Activated naive CD8-positive, alpha-beta T cell treated with anti-CD3 and anti-CD28 coated beads, Interleukin-2, amount 50 U/mL, for 24 hours (primary cell): Measurements from ENCODE around the gene TRIM66.

Source experiments
- ATAC-seq: fragments of 150-1000 bp; cut with Tn5 transposase; one replicate; pipeline ENCODE4 v1.10.0; 2021
- DNase-seq: peaks from one replicate; pipeline ENCODE4 v3.0.0; 2021
- H3K27ac Mint-ChIP-seq: one replicate; pipeline ENCODE4 v1.8.0; 2021; ENCODE audit warnings: mild to moderate bottlenecking, mixed read lengths
- H3K27me3 Mint-ChIP-seq: one replicate; pipeline ENCODE4 v1.8.0; 2021; ENCODE audit warnings: mixed read lengths
- H3K36me3 Mint-ChIP-seq: one replicate; pipeline ENCODE4 v1.8.0; 2021; ENCODE audit warnings: low read depth, mixed read lengths
- H3K4me1 Mint-ChIP-seq: one replicate; pipeline ENCODE4 v1.8.0; 2021; ENCODE audit warnings: mixed read lengths
- H3K4me3 Mint-ChIP-seq: one replicate; pipeline ENCODE4 v1.8.0; 2021; ENCODE audit warnings: mild to moderate bottlenecking, moderate library complexity, mixed read lengths
- H3K9me3 Mint-ChIP-seq: one replicate; pipeline ENCODE4 v1.8.0; 2021; ENCODE audit warnings: mixed read lengths

Gene TRIM66

DNA sequence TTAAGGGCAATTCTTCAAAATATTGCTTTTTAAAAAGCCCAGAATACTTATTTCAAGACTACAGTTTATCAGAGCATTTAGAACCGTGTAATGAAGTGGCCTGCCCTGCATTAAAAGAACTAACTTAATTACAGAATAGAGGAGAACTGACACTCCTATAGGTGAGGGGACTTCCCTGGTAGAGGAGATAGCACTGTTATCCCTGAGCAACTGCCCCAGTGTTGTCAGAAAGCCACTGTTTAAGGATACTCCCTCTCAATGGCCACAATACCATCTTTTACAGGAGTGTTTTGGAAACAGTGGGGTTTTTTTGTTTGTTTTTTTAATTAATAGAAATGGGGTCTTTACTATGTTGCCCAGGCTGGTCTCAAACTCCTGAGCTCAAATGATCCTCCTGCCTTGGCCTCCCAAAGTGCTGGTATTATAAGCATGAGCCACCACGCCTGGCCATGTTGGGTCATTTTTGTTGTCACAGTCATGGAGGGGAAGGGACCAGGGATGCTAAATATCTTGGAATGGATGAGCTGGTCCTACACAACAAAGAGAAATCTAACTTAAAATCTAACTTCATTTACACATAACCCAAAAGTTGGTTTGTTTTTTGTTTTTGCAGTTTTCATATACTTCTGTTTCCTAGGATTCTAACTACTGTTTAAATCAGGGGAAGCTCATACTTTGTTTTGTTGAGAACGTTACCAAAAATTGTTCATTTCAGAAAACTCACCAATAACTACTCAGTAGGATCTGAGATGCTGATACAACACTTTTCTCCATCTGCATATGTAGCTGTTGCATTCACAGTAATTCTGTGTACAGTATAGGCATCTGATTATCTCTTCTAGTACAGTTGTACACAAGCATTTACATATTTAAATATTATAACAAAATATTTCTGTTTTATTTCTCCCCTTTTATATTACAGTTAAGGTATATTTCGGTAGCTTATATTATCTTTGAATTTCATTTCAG, 8.2 kb upstream of the TRIM66 start:
- Mint-ChIP-seq H3K9me3 (no peaks in the 10 kb centered on the region), H3K36me3 (peaks cover 71% of the 10 kb centered on the region), H3K4me1 (peaks cover 51% of the 10 kb centered on the region), H3K27ac (no peak overlapping the region), H3K4me3 (peak overlapping the region; percentile 99), H3K27me3 (no peaks in the 10 kb centered on the region)
- DNase-seq (no peak), ATAC-seq (no peak)

DNA sequence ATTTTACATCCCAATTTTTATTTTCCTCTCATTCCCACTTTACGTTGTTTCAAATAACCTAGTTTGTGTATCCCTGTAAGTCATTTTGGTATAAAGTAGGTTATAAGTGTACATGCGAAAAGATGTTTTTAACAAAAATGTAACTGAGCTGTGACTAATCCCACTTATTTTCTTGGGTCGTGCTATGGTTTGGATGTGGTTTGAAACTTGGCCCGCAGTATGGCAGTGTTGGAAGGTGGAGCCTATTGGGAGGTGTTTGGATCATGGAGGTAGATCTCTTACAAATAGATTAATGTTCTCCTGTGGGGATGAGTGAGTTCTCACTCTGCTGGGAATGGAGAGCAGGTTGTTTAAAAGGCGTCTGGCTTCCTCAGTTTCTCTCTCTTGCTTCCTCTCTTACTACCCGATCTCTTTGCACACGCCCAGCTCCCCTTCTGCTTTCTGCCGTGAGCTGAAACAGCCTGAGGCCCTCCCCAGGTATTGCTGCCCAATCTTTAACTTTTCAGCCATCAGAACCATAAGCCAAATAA, 7.3 kb upstream of the TRIM66 start:
- no peak for DNase-seq
- H3K9me3 Mint-ChIP-seq, result no peaks in the 10 kb centered on the region
- H3K4me3 Mint-ChIP-seq, result peak overlapping the region; percentile 99
- peaks cover 74% of the 10 kb centered on the region for H3K36me3 Mint-ChIP-seq
- H3K27ac Mint-ChIP-seq, result peak overlapping the region; percentile 99
- no peak for ATAC-seq
- no peaks in the 10 kb centered on the region for H3K27me3 Mint-ChIP-seq
- H3K4me1 Mint-ChIP-seq, result peaks cover 60% of the 10 kb centered on the region

DNA sequence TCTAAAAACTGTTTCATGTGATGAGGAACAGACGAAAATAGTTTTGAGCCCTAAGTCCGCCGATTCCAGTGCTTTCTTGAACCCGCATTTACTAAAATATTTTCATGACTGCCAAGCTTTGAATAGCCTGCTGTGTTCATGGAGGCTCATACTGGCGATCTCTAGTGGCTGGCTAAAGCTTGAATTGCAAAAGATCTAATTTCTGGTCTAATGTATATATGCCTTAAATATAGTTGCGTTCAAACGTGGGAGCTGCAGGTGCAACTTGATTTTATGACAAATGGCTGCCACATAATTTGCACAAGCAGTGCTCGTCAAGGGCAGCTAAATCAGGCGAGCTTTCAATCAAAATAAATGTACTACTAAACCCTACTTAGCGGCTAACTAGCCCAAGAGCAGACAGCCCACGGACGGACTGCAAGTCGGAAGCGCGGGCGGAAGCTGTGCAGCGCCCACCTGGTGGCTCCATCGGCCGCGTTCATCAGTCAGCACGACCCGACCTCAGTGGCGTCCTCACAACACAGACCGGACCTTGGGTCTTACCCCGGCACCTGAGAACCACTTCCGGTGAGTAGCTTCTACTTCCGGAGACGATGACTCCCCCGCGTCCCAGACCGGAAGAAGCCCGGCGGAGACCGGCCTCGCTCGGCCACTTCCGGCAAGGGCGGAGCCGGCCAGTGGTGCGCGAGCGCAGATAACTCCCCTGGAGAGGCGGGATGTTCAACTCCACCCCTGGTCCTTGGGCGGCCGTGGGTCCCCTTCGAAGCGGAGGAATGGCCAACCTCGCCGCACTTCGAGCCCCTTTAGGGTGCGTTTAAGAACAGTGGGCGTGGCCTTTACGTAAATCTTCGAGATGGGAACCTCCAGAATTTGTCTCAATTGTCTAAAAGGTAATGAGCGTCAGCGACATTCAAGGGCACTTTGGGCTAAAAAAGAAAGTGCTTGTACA, 6.2 kb upstream of the TRIM66 start:
- Mint-ChIP-seq H3K27ac (peak overlapping the region; percentile 99), H3K27me3 (no peaks in the 10 kb centered on the region), H3K36me3 (peaks cover 78% of the 10 kb centered on the region), H3K9me3 (no peaks in the 10 kb centered on the region), H3K4me3 (peak overlapping the region; percentile 99), H3K4me1 (peaks cover 68% of the 10 kb centered on the region)
- ATAC-seq (peak; percentile 90), DNase-seq (peak; percentile 94)

DNA sequence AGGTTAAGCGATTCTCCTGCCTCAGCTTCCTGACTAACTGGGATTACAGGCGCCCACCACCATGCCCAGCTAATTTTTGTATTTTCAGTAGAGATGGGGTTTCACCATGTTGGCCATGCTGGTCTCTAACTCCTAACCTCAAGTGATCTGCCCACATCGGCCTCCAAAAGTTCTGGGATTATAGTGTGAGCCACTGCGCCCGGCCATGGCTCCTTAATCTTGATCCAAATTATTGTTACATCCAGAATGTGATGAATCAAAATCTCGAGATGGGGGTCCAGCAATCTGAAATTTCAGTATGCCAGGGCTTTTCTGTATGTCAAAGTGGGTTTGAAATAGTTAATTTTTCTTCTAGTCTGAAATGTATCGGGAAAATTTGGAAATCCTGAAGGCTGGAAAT, 3.9 kb upstream of the TRIM66 start:
- Mint-ChIP-seq H3K9me3 (no peaks in the 10 kb centered on the region), H3K4me1 (peaks cover 74% of the 10 kb centered on the region), H3K4me3 (peak overlapping the region; percentile 99), H3K27ac (peak overlapping the region; percentile 99), H3K27me3 (no peaks in the 10 kb centered on the region), H3K36me3 (peaks cover 79% of the 10 kb centered on the region)
- no peak for DNase-seq
- no peak for ATAC-seq

DNA sequence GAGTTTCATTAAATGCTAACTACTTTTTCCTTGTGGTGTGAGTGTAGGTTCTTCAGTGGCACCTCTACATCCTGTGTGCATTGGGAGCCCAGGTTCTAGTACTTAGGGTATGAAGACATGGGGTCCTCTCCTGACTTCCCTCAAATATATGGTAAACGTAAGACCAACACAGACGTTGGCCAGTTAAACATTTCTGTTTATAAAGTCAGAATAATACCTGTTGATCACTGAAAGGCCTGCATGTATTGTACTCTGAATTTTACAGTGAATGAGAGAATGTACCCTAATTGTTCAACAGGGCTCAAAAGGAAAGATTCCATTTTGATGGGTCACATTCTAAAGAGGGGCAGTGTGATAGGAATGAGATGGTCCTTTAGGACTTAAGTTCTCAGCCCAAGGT, 3.4 kb upstream of the TRIM66 start:
- ATAC-seq, result no peak
- no peak for DNase-seq
- no peaks in the 10 kb centered on the region for H3K27me3 Mint-ChIP-seq
- peak overlapping the region; percentile 99 for H3K4me3 Mint-ChIP-seq
- H3K4me1 Mint-ChIP-seq, result peaks cover 76% of the 10 kb centered on the region
- peaks cover 77% of the 10 kb centered on the region for H3K36me3 Mint-ChIP-seq
- H3K9me3 Mint-ChIP-seq, result peaks cover 2% of the 10 kb centered on the region
- peak overlapping the region; percentile 99 for H3K27ac Mint-ChIP-seq

DNA sequence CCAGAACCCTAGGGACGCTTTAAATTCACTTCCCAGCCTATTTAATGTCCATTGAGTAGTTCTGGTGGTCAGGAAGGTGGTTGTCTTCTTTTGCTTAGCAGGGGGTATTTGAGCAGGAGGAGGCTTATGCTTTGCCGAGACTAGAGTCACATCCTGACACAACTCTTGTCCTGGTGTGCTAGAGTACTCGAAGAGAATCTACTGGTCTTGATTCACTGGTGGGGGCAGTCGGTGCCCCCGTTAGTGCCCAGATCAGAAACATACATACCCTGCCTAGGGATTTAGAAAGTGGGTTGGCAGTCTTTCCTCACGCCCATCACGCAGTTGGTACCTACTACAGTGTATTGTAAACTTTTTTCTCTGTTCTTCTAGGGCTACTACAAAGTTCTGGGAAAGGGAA, 2.8 kb upstream of the TRIM66 start:
- Mint-ChIP-seq H3K27ac (peak overlapping the region; percentile 99), H3K4me1 (peaks cover 78% of the 10 kb centered on the region), H3K36me3 (peaks cover 79% of the 10 kb centered on the region), H3K27me3 (no peaks in the 10 kb centered on the region), H3K4me3 (peak overlapping the region; percentile 99), H3K9me3 (peaks cover 5% of the 10 kb centered on the region)
- DNase-seq (no peak), ATAC-seq (no peak)

DNA sequence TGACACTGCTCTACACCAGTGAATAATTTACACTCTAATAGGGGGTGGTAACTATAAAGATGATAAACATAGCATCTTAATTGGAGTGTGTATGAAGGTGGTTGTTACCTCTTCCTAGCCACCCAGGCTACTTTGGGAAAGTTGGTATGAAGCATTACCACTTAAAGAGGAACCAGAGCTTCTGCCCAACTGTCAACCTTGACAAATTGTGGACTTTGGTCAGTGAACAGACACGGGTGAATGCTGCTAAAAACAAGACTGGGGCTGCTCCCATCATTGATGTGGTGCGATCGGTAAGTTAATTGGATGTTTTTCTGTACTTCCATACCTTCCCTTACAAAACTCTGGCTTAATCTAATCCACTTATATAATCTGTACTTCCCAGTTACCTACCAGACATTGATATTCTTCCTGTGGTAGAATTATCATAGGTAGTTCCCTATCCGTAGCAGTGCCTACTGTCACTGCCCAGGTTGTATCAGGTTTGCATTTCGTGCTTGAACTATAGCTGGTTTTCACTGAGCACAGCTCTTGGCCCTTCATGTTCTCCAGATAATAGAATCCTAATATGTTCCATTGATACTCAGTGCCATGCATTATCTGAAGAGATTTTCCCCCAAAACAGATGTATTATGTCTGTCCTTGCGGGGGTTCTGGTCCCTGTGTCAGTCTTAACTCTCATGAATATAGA, 2.3 kb upstream of the TRIM66 start:
- H3K9me3 Mint-ChIP-seq, result peaks cover 5% of the 10 kb centered on the region
- no peak for ATAC-seq
- peak overlapping the region; percentile 99 for H3K27ac Mint-ChIP-seq
- H3K36me3 Mint-ChIP-seq, result peaks cover 79% of the 10 kb centered on the region
- peaks cover 73% of the 10 kb centered on the region for H3K4me1 Mint-ChIP-seq
- peak overlapping the region; percentile 99 for H3K4me3 Mint-ChIP-seq
- H3K27me3 Mint-ChIP-seq, result no peaks in the 10 kb centered on the region
- DNase-seq, result no peak

DNA sequence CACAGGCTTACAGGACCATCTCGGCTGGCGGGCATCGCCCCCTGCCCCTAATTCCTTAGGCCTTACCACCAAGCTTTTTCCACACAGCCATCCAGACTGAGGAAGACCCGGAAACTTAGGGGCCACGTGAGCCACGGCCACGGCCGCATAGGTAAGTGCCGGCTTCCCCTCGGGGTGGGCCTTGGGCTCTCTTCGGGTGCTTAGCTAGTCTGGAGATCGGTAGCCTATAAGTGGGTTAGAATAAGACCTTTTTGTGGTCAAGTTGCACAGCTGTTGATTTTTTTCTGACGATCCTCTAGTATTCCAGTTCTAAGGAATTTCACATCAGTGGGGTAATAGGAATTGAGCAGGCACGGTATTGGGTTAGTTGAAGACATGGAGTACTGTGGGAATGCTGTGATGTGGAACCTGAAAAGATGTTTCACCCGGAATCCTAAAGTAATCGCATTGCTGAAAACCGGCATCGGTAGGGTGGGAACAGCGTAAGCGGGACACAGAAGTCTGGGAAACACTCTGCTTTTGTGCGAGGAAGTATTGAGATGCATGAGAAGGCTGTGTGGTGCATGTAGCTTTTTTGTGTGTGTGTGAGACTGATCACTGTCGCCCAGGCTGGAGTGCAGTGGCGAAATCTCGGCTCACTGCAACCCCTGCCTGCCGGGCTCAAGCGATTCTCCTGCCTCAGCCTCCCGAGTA, 796 bp upstream of the TRIM66 start:
- no peak for ATAC-seq
- peak; percentile 24 for DNase-seq
- Mint-ChIP-seq H3K4me1 (peaks cover 58% of the 10 kb centered on the region), H3K4me3 (peak overlapping the region; percentile 99), H3K27me3 (no peaks in the 10 kb centered on the region), H3K27ac (peak overlapping the region; percentile 99), H3K36me3 (peaks cover 71% of the 10 kb centered on the region), H3K9me3 (peaks cover 5% of the 10 kb centered on the region)

DNA sequence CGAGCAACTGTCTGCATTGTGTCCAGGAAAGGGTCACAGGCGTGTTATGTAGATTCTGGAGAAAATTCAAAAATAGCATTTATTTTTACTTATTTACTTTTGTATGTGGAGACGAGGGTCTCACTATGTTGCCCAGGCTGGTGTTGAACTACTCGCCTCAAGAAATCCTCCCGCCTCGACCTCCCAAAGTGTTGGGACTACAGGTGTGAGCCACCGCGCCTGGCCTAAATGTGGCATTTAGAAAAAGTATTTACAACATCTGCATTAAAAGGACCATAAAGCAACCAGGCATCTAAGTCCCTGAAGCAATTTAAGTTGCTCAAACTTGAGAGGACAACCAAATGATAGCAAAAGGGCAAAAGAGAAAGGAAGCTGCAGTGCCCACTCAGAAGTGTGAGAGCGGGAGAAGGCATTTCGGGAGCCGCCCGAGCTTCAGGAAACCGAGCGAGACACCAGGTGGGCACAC, 595 bp downstream of the TRIM66 start:
- peak overlapping the region; percentile 99 for H3K27ac Mint-ChIP-seq
- H3K4me1 Mint-ChIP-seq, result peaks cover 46% of the 10 kb centered on the region
- no peak for DNase-seq
- peaks cover 5% of the 10 kb centered on the region for H3K9me3 Mint-ChIP-seq
- H3K27me3 Mint-ChIP-seq, result no peaks in the 10 kb centered on the region
- H3K36me3 Mint-ChIP-seq, result peaks cover 67% of the 10 kb centered on the region
- peak overlapping the region; percentile 99 for H3K4me3 Mint-ChIP-seq
- no peak for ATAC-seq

DNA sequence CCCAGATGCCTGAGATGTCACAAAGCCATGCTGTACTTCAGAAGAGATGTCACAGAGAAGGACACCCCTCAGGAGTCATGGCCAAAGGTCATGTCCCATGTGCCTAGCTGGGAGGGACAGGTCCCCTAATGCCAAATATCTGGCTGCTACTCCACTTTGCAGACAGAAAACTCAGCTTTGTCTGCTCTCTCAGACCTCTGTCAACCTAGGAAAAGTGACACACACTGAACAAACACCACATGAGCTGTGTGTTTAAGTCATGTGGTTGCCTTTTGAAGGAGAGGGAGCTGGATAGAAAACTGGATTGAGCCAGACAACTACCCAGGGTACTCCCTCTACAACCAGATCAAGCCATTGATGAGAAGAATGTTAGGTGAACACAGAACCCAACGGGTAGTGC, 3.5 kb downstream of the TRIM66 start:
- Mint-ChIP-seq H3K4me3 (no peak overlapping the region), H3K27ac (no peak overlapping the region), H3K36me3 (peaks cover 43% of the 10 kb centered on the region), H3K4me1 (peaks cover 18% of the 10 kb centered on the region), H3K27me3 (no peaks in the 10 kb centered on the region), H3K9me3 (peaks cover 5% of the 10 kb centered on the region)
- DNase-seq (no peak), ATAC-seq (no peak)

DNA sequence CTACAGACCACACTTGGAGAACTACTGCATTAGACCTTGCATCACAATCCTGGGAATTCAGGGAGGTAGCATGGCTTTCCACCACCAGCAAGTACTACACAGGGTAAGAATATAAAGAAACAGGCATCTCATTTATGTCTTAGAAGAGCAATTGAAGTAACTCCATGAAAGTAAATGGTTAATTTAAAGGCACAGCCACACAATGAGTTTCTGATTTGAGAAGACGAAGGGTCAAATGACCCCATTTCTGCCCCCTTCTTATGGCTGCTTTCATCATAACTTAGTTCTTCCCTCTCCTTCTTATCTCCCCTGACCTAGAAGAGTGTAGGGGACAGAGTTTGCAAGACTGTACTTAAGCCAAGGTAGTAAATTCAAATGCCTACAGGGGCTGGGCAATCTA, 6.0 kb downstream of the TRIM66 start:
- no peak for ATAC-seq
- no peak overlapping the region for H3K4me3 Mint-ChIP-seq
- peaks cover 33% of the 10 kb centered on the region for H3K36me3 Mint-ChIP-seq
- peaks cover 5% of the 10 kb centered on the region for H3K9me3 Mint-ChIP-seq
- peaks cover 7% of the 10 kb centered on the region for H3K4me1 Mint-ChIP-seq
- DNase-seq, result no peak
- no peak overlapping the region for H3K27ac Mint-ChIP-seq
- H3K27me3 Mint-ChIP-seq, result no peaks in the 10 kb centered on the region

DNA sequence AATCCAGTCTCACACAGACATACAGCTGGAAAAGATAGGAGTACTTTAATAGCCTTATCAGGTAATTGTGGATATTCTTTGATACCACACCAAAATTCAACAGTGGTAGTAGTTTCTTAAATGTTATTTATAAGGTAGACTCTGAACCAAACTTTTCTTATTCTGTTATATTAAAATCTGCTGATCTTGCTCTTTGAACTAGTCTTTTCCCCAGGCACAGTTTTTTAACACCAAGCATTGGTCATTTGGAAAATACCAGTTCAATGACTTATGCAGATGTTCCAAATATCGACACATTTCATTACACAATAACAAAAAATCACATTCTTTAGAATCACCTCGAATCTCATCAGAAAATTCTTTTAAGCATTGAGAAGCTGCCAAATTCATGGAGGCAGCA, 7.6 kb downstream of the TRIM66 start:
- no peak overlapping the region for H3K27ac Mint-ChIP-seq
- no peak for DNase-seq
- H3K4me3 Mint-ChIP-seq, result no peak overlapping the region
- no peak for ATAC-seq
- H3K27me3 Mint-ChIP-seq, result no peaks in the 10 kb centered on the region
- H3K4me1 Mint-ChIP-seq, result no peaks in the 10 kb centered on the region
- H3K9me3 Mint-ChIP-seq, result no peaks in the 10 kb centered on the region
- H3K36me3 Mint-ChIP-seq, result peaks cover 30% of the 10 kb centered on the region

DNA sequence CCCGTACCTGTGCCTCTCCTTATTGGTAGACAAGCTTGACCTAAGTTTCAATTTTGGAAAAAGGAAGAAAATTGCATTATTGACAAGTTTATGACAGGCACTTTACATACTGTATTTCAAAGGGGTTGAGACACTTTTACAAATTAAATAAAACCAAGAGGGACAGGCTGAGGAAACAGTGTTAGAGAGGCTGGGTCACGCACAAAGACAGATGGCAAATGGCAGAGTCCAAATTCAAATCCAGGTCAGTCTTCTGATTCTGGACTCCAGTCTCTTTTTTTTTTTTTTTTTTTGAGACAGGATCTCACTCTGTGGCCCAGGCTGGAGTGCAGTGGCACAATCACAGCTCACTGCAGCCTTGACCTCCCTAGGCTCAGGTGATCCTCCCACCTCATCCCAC, 10.1 kb downstream of the TRIM66 start:
- H3K4me3 Mint-ChIP-seq, result no peak overlapping the region
- DNase-seq, result no peak
- no peaks in the 10 kb centered on the region for H3K9me3 Mint-ChIP-seq
- no peak for ATAC-seq
- H3K4me1 Mint-ChIP-seq, result no peaks in the 10 kb centered on the region
- H3K27ac Mint-ChIP-seq, result no peak overlapping the region
- peaks cover 35% of the 10 kb centered on the region for H3K36me3 Mint-ChIP-seq
- no peaks in the 10 kb centered on the region for H3K27me3 Mint-ChIP-seq
